Colonic mucosa (tissue), 4 donors: ENCODE data around the gene SMCO4. TPM values are rescaled to one million over a fixed set of nuclear protein-coding genes. Genes with fewer than 3 reads are reported as not detected.
"Not testable (repeated sequence)": the region's sequence is repeated elsewhere in the genome, so short reads cannot be mapped to it uniquely, and the experiment has no call there.

Experiments
- DNase-seq: peaks from one replicate; pipeline ENCODE4 v3.0.0-alpha.2; 2020
- H3K27ac ChIP-seq: fragments of 200-600 bp; one replicate; pipeline ENCODE4 v1.8.0; 2021
- H3K27me3 ChIP-seq: fragments of 200-600 bp; one replicate; pipeline ENCODE4 v1.8.0; 2021
- H3K36me3 ChIP-seq: fragments of 200-600 bp; one replicate; pipeline ENCODE4 v1.8.0; 2021
- H3K4me1 ChIP-seq: fragments of 200-600 bp; one replicate; pipeline ENCODE4 v1.8.0; 2021; ENCODE audit warnings: mild to moderate bottlenecking
- H3K4me3 ChIP-seq: fragments of 200-600 bp; one replicate; pipeline ENCODE4 v1.8.0; 2021
- H3K9ac ChIP-seq, 2 donors: one replicate each; pipeline ENCODE4 v1.7.0; 2013; ENCODE audit warnings: control low read depth in 2 of 2, low read depth in 2 of 2, low read length in 2 of 2
- H3K9me3 ChIP-seq: fragments of 200-600 bp; one replicate; pipeline ENCODE4 v1.8.0; 2021
- intact Hi-C: fragments of 100-400 bp; cut with DNase I; formaldehyde crosslinking; loops from one replicate; pipeline ENCODE4 v1.14.1; 2022
- total RNA-seq, 2 donors: library from RNA; stranded (reverse); fragmentation: NEBNext Ultra II Directional in 1 of 2; extraction: Animal tissue kit (Norgen Biotek cat#: 25700) in 1 of 2; gene quantifications; one replicate each; pipeline ENCODE4 v1.2.1, GENCODE V29; 2021
- TF ChIP-seq, protein P1 (sequence below): fragments of 200-600 bp; IDR thresholded peaks from one replicate; pipeline ENCODE4 v1.8.0; 2022; ENCODE audit warnings: antibody characterized with exemption, mild to moderate bottlenecking
- donor health status: healthy.
- donor health status: DM: no; HTN: no; CAD: no.
- donor health status: DM: no; HTN: no; CAD: no.

The SMCO4 gene
- total RNA-seq, 2 donors from 2014 or later: 47.2 to 73.7 TPM

DNA sequence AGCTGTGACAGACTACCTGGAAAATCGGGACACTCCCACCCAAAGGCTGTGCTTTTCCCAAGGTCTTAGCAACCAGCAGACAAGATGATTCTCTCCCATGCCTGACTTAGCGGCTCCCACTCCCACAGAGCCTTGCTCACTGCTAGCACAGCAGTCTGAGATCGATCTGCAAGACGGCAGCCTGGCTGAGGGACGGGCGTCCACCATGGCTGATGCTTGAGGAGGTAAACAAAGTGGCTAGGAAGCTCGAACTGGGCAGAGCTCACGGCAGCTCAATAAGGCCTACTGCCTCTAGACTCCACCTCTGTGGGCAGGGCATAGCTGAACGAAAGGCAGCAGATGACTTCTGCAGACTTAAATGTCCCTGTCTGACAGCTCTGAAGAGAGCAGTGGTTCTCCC lies 84.9 kb downstream of the SMCO4 start:
- Histone ChIP-seq H3K9me3 (no peaks in the 10 kb centered on the region), H3K4me3 (no peak overlapping the region), H3K36me3 (no peaks in the 10 kb centered on the region), H3K27me3 (no peaks in the 10 kb centered on the region), H3K4me1 (no peaks in the 10 kb centered on the region), H3K9ac (no peak overlapping the region), H3K27ac (no peak overlapping the region)
- intact Hi-C loops: no loop called here
- TF ChIP-seq, protein P1, sequence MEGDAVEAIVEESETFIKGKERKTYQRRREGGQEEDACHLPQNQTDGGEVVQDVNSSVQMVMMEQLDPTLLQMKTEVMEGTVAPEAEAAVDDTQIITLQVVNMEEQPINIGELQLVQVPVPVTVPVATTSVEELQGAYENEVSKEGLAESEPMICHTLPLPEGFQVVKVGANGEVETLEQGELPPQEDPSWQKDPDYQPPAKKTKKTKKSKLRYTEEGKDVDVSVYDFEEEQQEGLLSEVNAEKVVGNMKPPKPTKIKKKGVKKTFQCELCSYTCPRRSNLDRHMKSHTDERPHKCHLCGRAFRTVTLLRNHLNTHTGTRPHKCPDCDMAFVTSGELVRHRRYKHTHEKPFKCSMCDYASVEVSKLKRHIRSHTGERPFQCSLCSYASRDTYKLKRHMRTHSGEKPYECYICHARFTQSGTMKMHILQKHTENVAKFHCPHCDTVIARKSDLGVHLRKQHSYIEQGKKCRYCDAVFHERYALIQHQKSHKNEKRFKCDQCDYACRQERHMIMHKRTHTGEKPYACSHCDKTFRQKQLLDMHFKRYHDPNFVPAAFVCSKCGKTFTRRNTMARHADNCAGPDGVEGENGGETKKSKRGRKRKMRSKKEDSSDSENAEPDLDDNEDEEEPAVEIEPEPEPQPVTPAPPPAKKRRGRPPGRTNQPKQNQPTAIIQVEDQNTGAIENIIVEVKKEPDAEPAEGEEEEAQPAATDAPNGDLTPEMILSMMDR: no peak
- DNase-seq: no peak

DNA sequence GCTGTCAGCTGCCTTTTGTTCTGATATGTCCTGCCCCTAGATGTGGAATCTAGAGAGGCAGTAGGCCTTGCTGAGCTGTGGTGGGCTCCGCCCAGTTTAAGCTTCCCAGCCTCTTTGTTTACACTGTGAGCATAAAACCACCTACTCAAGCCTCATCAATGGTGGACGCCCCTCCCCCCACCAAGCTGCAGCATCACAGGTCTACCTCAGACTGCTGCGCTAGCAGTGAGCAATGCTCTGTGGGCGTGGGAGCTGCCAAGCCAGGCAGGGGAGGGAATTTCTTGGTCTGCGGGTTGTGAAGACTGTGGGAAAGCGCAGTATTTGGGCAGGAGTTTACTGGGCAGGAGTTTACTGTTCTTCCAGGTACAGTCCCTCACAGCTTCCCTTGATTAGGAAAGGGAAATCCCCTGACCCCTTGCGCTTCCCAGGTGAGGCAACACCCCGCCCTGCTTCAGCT lies 98.5 kb downstream of the SMCO4 start:
- Histone ChIP-seq H3K36me3 (no peaks in the 10 kb centered on the region), H3K9ac (no peak overlapping the region), H3K4me1 (no peaks in the 10 kb centered on the region), H3K27ac (no peak overlapping the region), H3K27me3 (no peaks in the 10 kb centered on the region), H3K9me3 (no peaks in the 10 kb centered on the region), H3K4me3 (no peak overlapping the region)
- TF ChIP-seq, protein P1: no peak
- intact Hi-C loops: no loop called here
- DNase-seq: peak; percentile 40

DNA sequence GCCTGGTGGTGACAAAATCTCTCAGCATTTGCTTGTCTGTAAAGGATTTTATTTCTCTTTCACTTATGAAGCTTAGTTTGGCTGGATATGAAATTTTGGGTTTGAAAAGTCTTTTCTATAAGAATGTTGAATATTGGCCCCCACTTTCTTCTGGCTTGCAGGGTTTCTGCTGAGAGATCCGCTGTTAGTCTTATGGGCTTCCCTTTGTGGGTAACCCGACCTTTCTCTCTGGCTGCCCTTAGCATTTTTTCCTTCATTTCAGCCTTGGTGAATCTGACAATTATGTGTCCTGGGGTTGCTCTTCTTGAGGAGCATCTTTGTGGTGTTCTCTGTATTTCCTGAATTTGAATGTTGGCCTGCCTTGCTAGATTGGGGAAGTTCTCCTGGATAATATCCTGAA lies 100.0 kb downstream of the SMCO4 start:
- H3K9ac ChIP-seq, H3K9me3 ChIP-seq, H3K27ac ChIP-seq, H3K4me3 ChIP-seq, intact Hi-C loops, H3K27me3 ChIP-seq, H3K4me1 ChIP-seq, H3K36me3 ChIP-seq, DNase-seq: not testable (repeated sequence)

GRCh38 chr11:93432247-93432646 lies 110.9 kb downstream of the SMCO4 start:
- H3K27ac ChIP-seq: no peak overlapping the region
- no peaks in the 10 kb centered on the region for H3K9me3 ChIP-seq
- H3K27me3 ChIP-seq: no peaks in the 10 kb centered on the region
- no peak for DNase-seq
- no peak overlapping the region for H3K4me3 ChIP-seq
- no peak overlapping the region for H3K9ac ChIP-seq
- TF ChIP-seq, protein P1: no peak
- intact Hi-C loops: no loop called here
- no peaks in the 10 kb centered on the region for H3K36me3 ChIP-seq
- H3K4me1 ChIP-seq: no peaks in the 10 kb centered on the region

Other genes with a start within 250 kb of the SMCO4 start
- gene DEUP1, start 212.6 kb downstream of the SMCO4 start, total RNA-seq: under 1 TPM in 1 of 2 donors, not detected in 1; 0.29 TPM
- gene CEP295, start 118.3 kb upstream of the SMCO4 start, total RNA-seq: 10 to 100 TPM in 1 of 2 donors, 1 to 10 TPM in 1; 9.8 to 14.8 TPM
- gene TAF1D, start 198.1 kb upstream of the SMCO4 start, total RNA-seq: 100 to 1,000 TPM in 1 of 2 donors, 10 to 100 TPM in 1; 73.7 to 100 TPM
- gene C11orf54, start 198.3 kb upstream of the SMCO4 start, total RNA-seq: 10 to 100 TPM; 37.1 to 59.4 TPM
- gene MED17, start 240.9 kb upstream of the SMCO4 start, total RNA-seq: 10 to 100 TPM; 23.9 to 30.9 TPM